HEK293 (cell line): ENCODE data around the gene PSEN2.

Source experiments
- CTCF ChIA-PET: fragments of 350-600 bp; formaldehyde crosslinking; extraction: SDS; loops from one replicate; lab custom pipeline; 2021; ENCODE audit warnings: antibody characterized with exemption; lab: Yijun Ruan, JAX
- POLR2A ChIA-PET: fragments of 300-600 bp; formaldehyde crosslinking; extraction: SDS; loops from one replicate; lab custom pipeline; 2020; ENCODE audit warnings: antibody characterized with exemption, inconsistent platforms; lab: Yijun Ruan, JAX
- H3K27ac ChIP-seq: fragments of 200-500 bp; sonication (Bioruptor generic); 2 replicates; pipeline ENCODE4 v1.5.1; 2014; ENCODE audit warnings: low read depth, low read length, control low read depth, inconsistent platforms; ENCODE audit errors: extremely low read depth
- H3K36me3 ChIP-seq, 2 experiments: fragments of 200-500 bp in 1 of 2; sonication (Bioruptor generic) in 1 of 2; 1 replicate in 1 of 2; 2 replicates in 1 of 2; pipeline ENCODE4 v1.5.1; 2014 to 2017; ENCODE audit warnings: inconsistent platforms in 2 of 2, low read length in 2 of 2; ENCODE audit not compliant: control insufficient read depth in 2 of 2, insufficient read depth in 1 of 2
- H3K4me1 ChIP-seq: fragments of 200-500 bp; sonication (Bioruptor generic); 2 replicates; pipeline ENCODE4 v1.5.1; 2014; ENCODE audit warnings: mild to moderate bottlenecking, low read length, inconsistent platforms; ENCODE audit not compliant: control insufficient read depth, insufficient read depth
- H3K4me3 ChIP-seq: 2 replicates; pipeline ENCODE4 v1.5.1; 2011; ENCODE audit warnings: low read depth, mild to moderate bottlenecking, control low read depth, low read length, moderate library complexity
- H3K9me3 ChIP-seq: fragments of 200-500 bp; sonication (Bioruptor generic); 2 replicates; pipeline ENCODE4 v1.5.1; 2014; ENCODE audit warnings: low read depth, low read length, inconsistent platforms; ENCODE audit not compliant: control insufficient read depth, insufficient read depth
- BCL6B ChIP-seq: fragments of 450-650 bp; formaldehyde crosslinking; IDR thresholded peaks from 2 replicates; pipeline ENCODE4 v1.5.1; 2017; ENCODE audit warnings: missing biosample characterization, missing genetic modification characterization
- FEZF1 ChIP-seq: fragments of 450-650 bp; formaldehyde crosslinking; IDR thresholded peaks from 2 replicates; pipeline ENCODE4 v1.5.1; 2016; ENCODE audit warnings: missing biosample characterization, missing genetic modification characterization
- GLIS1 ChIP-seq: fragments of 450-650 bp; formaldehyde crosslinking; IDR thresholded peaks from 2 replicates; pipeline ENCODE4 v1.5.1; 2016; ENCODE audit warnings: missing biosample characterization, missing genetic modification characterization
- ZBTB26 ChIP-seq: fragments of 450-650 bp; formaldehyde crosslinking; optimal IDR thresholded peaks from 2 replicates; pipeline ENCODE3; 2016; ENCODE audit warnings: missing biosample characterization, mild to moderate bottlenecking, missing genetic modification characterization
- ZBTB44 ChIP-seq: fragments of 450-650 bp; IDR thresholded peaks from 2 replicates; pipeline ENCODE4 v1.5.1; 2018; ENCODE audit warnings: missing biosample characterization, mild to moderate bottlenecking, missing genetic modification characterization
- ZBTB8A ChIP-seq: fragments of 450-650 bp; formaldehyde crosslinking; IDR thresholded peaks from 2 replicates; pipeline ENCODE4 v1.5.1; 2016; ENCODE audit warnings: missing biosample characterization, missing genetic modification characterization
- ZFP37 ChIP-seq: fragments of 450-650 bp; formaldehyde crosslinking; IDR thresholded peaks from 2 replicates; pipeline ENCODE4 v1.5.1; 2016; ENCODE audit warnings: missing biosample characterization, missing genetic modification characterization
- ZNF121 ChIP-seq: fragments of 450-650 bp; formaldehyde crosslinking; IDR thresholded peaks from 2 replicates; pipeline ENCODE4 v1.5.1; 2016; ENCODE audit warnings: missing biosample characterization, missing genetic modification characterization
- ZNF140 ChIP-seq: fragments of 450-650 bp; formaldehyde crosslinking; IDR thresholded peaks from 2 replicates; pipeline ENCODE4 v1.5.1; 2016; ENCODE audit warnings: missing biosample characterization, missing genetic modification characterization
- ZNF146 ChIP-seq: fragments of 450-650 bp; formaldehyde crosslinking; IDR thresholded peaks from 2 replicates; pipeline ENCODE4 v1.5.1; 2016; ENCODE audit warnings: missing biosample characterization, missing genetic modification characterization
- ZNF175 ChIP-seq: fragments of 450-650 bp; formaldehyde crosslinking; IDR thresholded peaks from 2 replicates; pipeline ENCODE4 v1.5.1; 2016; ENCODE audit warnings: missing biosample characterization, missing genetic modification characterization
- ZNF202 ChIP-seq: fragments of 450-650 bp; formaldehyde crosslinking; IDR thresholded peaks from 2 replicates; pipeline ENCODE4 v1.5.1; 2016; ENCODE audit warnings: missing biosample characterization, missing genetic modification characterization, borderline replicate concordance
- ZNF211 ChIP-seq: fragments of 450-650 bp; formaldehyde crosslinking; IDR thresholded peaks from 2 replicates; pipeline ENCODE4 v1.5.1; 2016; ENCODE audit warnings: low read depth, missing biosample characterization, missing genetic modification characterization
- ZNF26 ChIP-seq: fragments of 450-650 bp; formaldehyde crosslinking; IDR thresholded peaks from 2 replicates; pipeline ENCODE4 v1.5.1; 2016; ENCODE audit warnings: missing biosample characterization, missing genetic modification characterization
- ZNF311 ChIP-seq: fragments of 450-650 bp; formaldehyde crosslinking; IDR thresholded peaks from 2 replicates; pipeline ENCODE4 v1.5.1; 2017; ENCODE audit warnings: missing biosample characterization, missing genetic modification characterization, borderline replicate concordance
- ZNF416 ChIP-seq: fragments of 450-650 bp; formaldehyde crosslinking; IDR thresholded peaks from 2 replicates; pipeline ENCODE4 v1.5.1; 2016; ENCODE audit warnings: missing biosample characterization, missing genetic modification characterization
- ZNF501 ChIP-seq: fragments of 450-650 bp; formaldehyde crosslinking; IDR thresholded peaks from 2 replicates; pipeline ENCODE4 v1.5.1; 2016; ENCODE audit warnings: missing biosample characterization, missing genetic modification characterization
- ZNF544 ChIP-seq: fragments of 450-650 bp; formaldehyde crosslinking; IDR thresholded peaks from 2 replicates; pipeline ENCODE4 v1.5.0; 2017; ENCODE audit warnings: missing biosample characterization, missing genetic modification characterization
- ZNF548 ChIP-seq: fragments of 450-650 bp; formaldehyde crosslinking; IDR thresholded peaks from 2 replicates; pipeline ENCODE4 v1.5.1; 2016; ENCODE audit warnings: missing biosample characterization, missing genetic modification characterization
- ZNF571 ChIP-seq: fragments of 450-650 bp; formaldehyde crosslinking; IDR thresholded peaks from 2 replicates; pipeline ENCODE4 v1.5.0; 2017; ENCODE audit warnings: missing biosample characterization, missing genetic modification characterization
- ZNF580 ChIP-seq: fragments of 450-650 bp; formaldehyde crosslinking; IDR thresholded peaks from 2 replicates; pipeline ENCODE4 v1.5.1; 2016; ENCODE audit warnings: missing biosample characterization, missing genetic modification characterization
- ZNF610 ChIP-seq: fragments of 450-650 bp; formaldehyde crosslinking; IDR thresholded peaks from 2 replicates; pipeline ENCODE4 v1.5.1; 2016; ENCODE audit warnings: missing biosample characterization, missing genetic modification characterization, borderline replicate concordance
- ZNF792 ChIP-seq: fragments of 450-650 bp; formaldehyde crosslinking; IDR thresholded peaks from 2 replicates; pipeline ENCODE4 v1.5.1; 2016; ENCODE audit warnings: missing biosample characterization, missing genetic modification characterization
- TF ChIP-seq, protein P1 (sequence below): fragments of 450-650 bp; formaldehyde crosslinking; IDR thresholded peaks from 2 replicates; pipeline ENCODE4 v1.5.1; 2016; ENCODE audit warnings: missing biosample characterization, missing genetic modification characterization
- TF ChIP-seq, protein P2 (sequence below): fragments of 450-650 bp; formaldehyde crosslinking; IDR thresholded peaks from 2 replicates; pipeline ENCODE4 v1.5.1; 2017; ENCODE audit warnings: missing biosample characterization, missing genetic modification characterization

PSEN2 gene

GRCh38 chr1:226895644-226896043 is 25.2 kb downstream of the PSEN2 start (continued):
- TF ChIP-seq ZFP37 (tag by site-specific recombination) = no peak
- no peak for TF ChIP-seq ZNF792 (tag by site-specific recombination)
- TF ChIP-seq ZNF211 (tag by site-specific recombination) = no peak
- no peak for TF ChIP-seq ZNF501 (tag by site-specific recombination)
- TF ChIP-seq GLIS1 = no peak
- no peak for TF ChIP-seq ZNF548 (tag by site-specific recombination)
- no peak for TF ChIP-seq ZNF311 (tag by site-specific recombination)
- no peak for TF ChIP-seq ZNF140 (tag by site-specific recombination)
- no peak for TF ChIP-seq ZNF544 (tag by site-specific recombination)
- TF ChIP-seq, all 188 proteins: peak for 0

DNA sequence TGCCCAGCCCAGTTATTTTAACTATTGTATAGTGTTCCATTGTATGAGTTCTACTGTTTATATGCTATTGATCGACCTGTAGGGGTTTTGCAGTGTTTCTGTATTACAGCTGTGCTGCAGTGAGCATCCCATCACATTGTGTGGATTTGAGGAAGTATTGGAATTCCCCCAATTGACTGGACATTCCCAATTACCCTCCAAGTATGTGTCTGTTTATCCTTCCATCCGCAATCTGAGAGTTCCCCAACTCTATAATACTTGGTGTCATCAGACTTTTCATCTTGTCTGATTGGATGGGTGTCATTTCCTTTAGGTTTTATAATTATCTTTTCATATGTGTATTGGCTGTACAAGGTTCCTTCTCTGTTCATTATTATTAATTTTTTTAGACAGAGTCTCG is 27.8 kb downstream of the PSEN2 start:
- Histone ChIP-seq H3K4me3 (no peak overlapping the region), H3K4me1 (no peaks in the 10 kb centered on the region), H3K36me3 (peaks cover 15 to 81% of the 10 kb centered on the region in 2 experiments; a peak in 2 of 3 replicates), H3K9me3 (no peaks in the 10 kb centered on the region), H3K27ac (no peak overlapping the region)
- CTCF ChIA-PET = no interaction called here
- POLR2A ChIA-PET = no interaction called here
- TF ChIP-seq, protein P1, sequence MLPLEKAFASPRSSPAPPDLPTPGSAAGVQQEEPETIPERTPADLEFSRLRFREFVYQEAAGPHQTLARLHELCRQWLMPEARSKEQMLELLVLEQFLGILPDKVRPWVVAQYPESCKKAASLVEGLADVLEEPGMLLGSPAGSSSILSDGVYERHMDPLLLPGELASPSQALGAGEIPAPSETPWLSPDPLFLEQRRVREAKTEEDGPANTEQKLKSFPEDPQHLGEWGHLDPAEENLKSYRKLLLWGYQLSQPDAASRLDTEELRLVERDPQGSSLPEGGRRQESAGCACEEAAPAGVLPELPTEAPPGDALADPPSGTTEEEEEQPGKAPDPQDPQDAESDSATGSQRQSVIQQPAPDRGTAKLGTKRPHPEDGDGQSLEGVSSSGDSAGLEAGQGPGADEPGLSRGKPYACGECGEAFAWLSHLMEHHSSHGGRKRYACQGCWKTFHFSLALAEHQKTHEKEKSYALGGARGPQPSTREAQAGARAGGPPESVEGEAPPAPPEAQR = no peak
- TF ChIP-seq ZNF416 (no peak), ZNF146 (tag by site-specific recombination) (0 out of 2 replicates have a peak, but pooled peaks have one; percentile 6), ZNF202 (tag by site-specific recombination) (no peak), ZNF26 (tag by site-specific recombination) (no peak), ZNF121 (tag by site-specific recombination) (no peak), ZNF311 (tag by site-specific recombination) (no peak)
- TF ChIP-seq, protein P2, sequence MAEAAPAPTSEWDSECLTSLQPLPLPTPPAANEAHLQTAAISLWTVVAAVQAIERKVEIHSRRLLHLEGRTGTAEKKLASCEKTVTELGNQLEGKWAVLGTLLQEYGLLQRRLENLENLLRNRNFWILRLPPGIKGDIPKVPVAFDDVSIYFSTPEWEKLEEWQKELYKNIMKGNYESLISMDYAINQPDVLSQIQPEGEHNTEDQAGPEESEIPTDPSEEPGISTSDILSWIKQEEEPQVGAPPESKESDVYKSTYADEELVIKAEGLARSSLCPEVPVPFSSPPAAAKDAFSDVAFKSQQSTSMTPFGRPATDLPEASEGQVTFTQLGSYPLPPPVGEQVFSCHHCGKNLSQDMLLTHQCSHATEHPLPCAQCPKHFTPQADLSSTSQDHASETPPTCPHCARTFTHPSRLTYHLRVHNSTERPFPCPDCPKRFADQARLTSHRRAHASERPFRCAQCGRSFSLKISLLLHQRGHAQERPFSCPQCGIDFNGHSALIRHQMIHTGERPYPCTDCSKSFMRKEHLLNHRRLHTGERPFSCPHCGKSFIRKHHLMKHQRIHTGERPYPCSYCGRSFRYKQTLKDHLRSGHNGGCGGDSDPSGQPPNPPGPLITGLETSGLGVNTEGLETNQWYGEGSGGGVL = no peak

GRCh38 chr1:226901421-226901820 is 31.0 kb downstream of the PSEN2 start:
- ChIA-PET CTCF (interaction anchor here (0.7 kb wide), 1 partner anchor 8 kb away, joined by 3 read pairs; no protein-coding TSS in a partner anchor), POLR2A (no interaction called here)
- Histone ChIP-seq H3K36me3 (peaks cover 18 to 67% of the 10 kb centered on the region in 2 experiments), H3K9me3 (no peaks in the 10 kb centered on the region), H3K4me1 (no peaks in the 10 kb centered on the region), H3K4me3 (no peak overlapping the region), H3K27ac (no peak overlapping the region)
- TF ChIP-seq ZNF146 (tag by site-specific recombination) (no peak), ZBTB26 (tag by site-specific recombination) (no peak), FEZF1 (tag by site-specific recombination) (no peak), ZNF501 (tag by site-specific recombination) (no peak), ZNF610 (tag by site-specific recombination) (no peak), ZNF175 (tag by site-specific recombination) (no peak), ZBTB8A (tag by site-specific recombination) (no peak), ZNF580 (tag by site-specific recombination) (no peak), BCL6B (tag by site-specific recombination) (no peak), ZNF571 (tag by site-specific recombination) (no peak), ZNF311 (tag by site-specific recombination) (no peak), ZBTB44 (tag by site-specific recombination) (no peak)
